ENCODE data around the gene ZBED1.
"Not testable (repeated sequence)": the region's sequence is repeated elsewhere in the genome, so short reads cannot be mapped to it uniquely, and the experiment has no call there.

ZBED1 gene

DNA sequence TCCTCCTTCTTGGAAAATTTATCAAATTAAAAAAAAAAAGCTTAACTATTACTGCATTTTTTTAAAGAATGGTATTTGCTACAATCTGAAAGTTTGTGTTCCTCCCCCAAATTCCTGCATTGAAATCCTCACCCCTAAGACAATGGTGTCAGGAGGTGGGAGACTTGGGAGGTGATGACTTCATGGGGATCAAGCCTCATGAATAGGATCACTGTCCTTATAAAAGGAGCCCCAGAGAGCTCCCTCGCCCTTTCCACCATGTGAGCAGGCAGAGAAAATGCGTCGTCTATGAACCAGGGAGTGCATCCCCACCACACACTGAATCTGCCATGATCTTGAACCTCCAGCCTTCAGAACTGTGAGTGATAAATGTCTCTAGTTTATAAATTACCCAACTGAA is 38.0 kb downstream of the ZBED1 start:
- Histone ChIP-seq H3K27ac (ENCODE audit: low read depth, low read length) (no peak overlapping the region), H3K4me3 (ENCODE audit: low read length) (no peak overlapping the region), H3K9ac (ENCODE audit: low read length) (no peak overlapping the region), H3K4me1 (ENCODE audit: control insufficient read depth, insufficient read depth, low read length) (no peaks in the 10 kb centered on the region), H3K27me3 (ENCODE audit: control insufficient read depth, insufficient read depth, low read length) (no peaks in the 10 kb centered on the region), H3K36me3 (ENCODE audit: control insufficient read depth, insufficient read depth, low read length) (no peaks in the 10 kb centered on the region)

- no peaks in the 10 kb centered on the region for H3K27me3 ChIP-seq (ENCODE audit: control insufficient read depth, insufficient read depth, low read length)
- H3K4me3 ChIP-seq (ENCODE audit: low read length), result no peak overlapping the region
- no peak overlapping the region for H3K9ac ChIP-seq (ENCODE audit: low read length)
- no peaks in the 10 kb centered on the region for H3K36me3 ChIP-seq (ENCODE audit: control insufficient read depth, insufficient read depth, low read length)
- H3K27ac ChIP-seq (ENCODE audit: low read depth, low read length), result no peak overlapping the region
- H3K4me1 ChIP-seq (ENCODE audit: control insufficient read depth, insufficient read depth, low read length), result no peaks in the 10 kb centered on the region
Observed at GRCh38 chrX:2462074-2462473, 38.7 kb downstream of the ZBED1 start.

- Histone ChIP-seq H3K4me1 (ENCODE audit: control insufficient read depth, insufficient read depth, low read length) (no peaks in the 10 kb centered on the region), H3K36me3 (ENCODE audit: control insufficient read depth, insufficient read depth, low read length) (no peaks in the 10 kb centered on the region), H3K9ac (ENCODE audit: low read length) (no peak overlapping the region), H3K27ac (ENCODE audit: low read depth, low read length) (no peak overlapping the region), H3K4me3 (ENCODE audit: low read length) (no peak overlapping the region), H3K27me3 (ENCODE audit: control insufficient read depth, insufficient read depth, low read length) (no peaks in the 10 kb centered on the region)
Observed at GRCh38 chrX:2461711-2462016, 39.1 kb downstream of the ZBED1 start.

- not testable (repeated sequence) for H3K27ac ChIP-seq (ENCODE audit: low read depth, low read length); H3K4me1 ChIP-seq (ENCODE audit: control insufficient read depth, insufficient read depth, low read length); H3K9ac ChIP-seq (ENCODE audit: low read length); H3K4me3 ChIP-seq (ENCODE audit: low read length); H3K27me3 ChIP-seq (ENCODE audit: control insufficient read depth, insufficient read depth, low read length); H3K36me3 ChIP-seq (ENCODE audit: control insufficient read depth, insufficient read depth, low read length)
Observed at GRCh38 chrX:2460821-2461710, 39.7 kb downstream of the ZBED1 start.

- H3K9ac ChIP-seq (ENCODE audit: low read length); H3K27ac ChIP-seq (ENCODE audit: low read depth, low read length); H3K27me3 ChIP-seq (ENCODE audit: control insufficient read depth, insufficient read depth, low read length); H3K4me3 ChIP-seq (ENCODE audit: low read length); H3K36me3 ChIP-seq (ENCODE audit: control insufficient read depth, insufficient read depth, low read length); H3K4me1 ChIP-seq (ENCODE audit: control insufficient read depth, insufficient read depth, low read length): not testable (repeated sequence)
Observed at GRCh38 chrX:2460048-2460447, 40.7 kb downstream of the ZBED1 start.

- H3K4me1 ChIP-seq (ENCODE audit: control insufficient read depth, insufficient read depth, low read length), result no peaks in the 10 kb centered on the region
- H3K9ac ChIP-seq (ENCODE audit: low read length), result no peak overlapping the region
Observed at GRCh38 chrX:2458309-2458708, 42.5 kb downstream of the ZBED1 start.

DNA sequence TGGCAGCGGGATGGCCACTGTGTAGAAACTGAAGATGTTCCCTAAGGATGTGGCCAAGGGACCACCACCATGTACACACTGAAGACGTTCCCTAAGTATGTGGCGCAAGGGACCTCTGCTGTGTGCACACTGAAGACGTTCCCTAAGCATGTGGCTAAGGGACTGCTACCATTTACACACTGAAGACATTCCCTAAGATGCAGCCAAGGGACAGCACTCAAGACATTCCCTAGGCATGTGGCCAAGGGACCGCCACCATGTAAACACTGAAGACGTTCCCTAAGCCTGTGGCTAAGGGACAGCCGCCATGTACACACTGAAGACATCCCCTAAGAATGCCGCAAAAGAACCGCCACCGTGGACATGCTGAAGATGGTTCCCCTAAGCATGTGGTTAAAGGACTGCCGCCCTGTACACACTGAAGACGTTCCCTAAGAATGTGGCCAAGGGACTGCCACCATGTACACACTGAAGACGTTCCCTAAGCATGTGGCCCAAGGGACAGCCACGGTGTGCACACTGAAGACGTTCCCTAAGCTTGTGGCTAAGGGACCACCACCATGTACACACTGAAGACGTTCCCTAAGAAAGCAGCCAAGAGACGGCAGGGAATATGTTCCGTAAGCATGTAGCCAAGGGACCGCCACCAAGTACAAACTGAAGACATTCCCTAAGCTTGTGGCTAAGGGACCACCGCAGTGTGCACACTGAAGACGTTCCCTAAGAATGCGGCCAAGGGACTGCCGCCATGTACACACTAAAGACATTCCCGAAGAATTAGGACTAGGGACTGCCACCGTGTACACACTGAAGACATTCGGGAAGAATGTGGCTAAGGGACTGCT is 43.3 kb downstream of the ZBED1 start:
- Histone ChIP-seq H3K36me3 (ENCODE audit: control insufficient read depth, insufficient read depth, low read length) (no peaks in the 10 kb centered on the region), H3K4me3 (ENCODE audit: low read length) (no peak overlapping the region), H3K27ac (ENCODE audit: low read depth, low read length) (no peak overlapping the region), H3K4me1 (ENCODE audit: control insufficient read depth, insufficient read depth, low read length) (no peaks in the 10 kb centered on the region), H3K27me3 (ENCODE audit: control insufficient read depth, insufficient read depth, low read length) (no peaks in the 10 kb centered on the region), H3K9ac (ENCODE audit: low read length) (no peak overlapping the region)

More at GRCh38 chrX:2458309-2458708, 42.5 kb downstream of the ZBED1 start:
- no peak overlapping the region for H3K4me3 ChIP-seq (ENCODE audit: low read length)
- H3K36me3 ChIP-seq (ENCODE audit: control insufficient read depth, insufficient read depth, low read length), result no peaks in the 10 kb centered on the region
- H3K27me3 ChIP-seq (ENCODE audit: control insufficient read depth, insufficient read depth, low read length), result no peaks in the 10 kb centered on the region
- no peak overlapping the region for H3K27ac ChIP-seq (ENCODE audit: low read depth, low read length)

DNA sequence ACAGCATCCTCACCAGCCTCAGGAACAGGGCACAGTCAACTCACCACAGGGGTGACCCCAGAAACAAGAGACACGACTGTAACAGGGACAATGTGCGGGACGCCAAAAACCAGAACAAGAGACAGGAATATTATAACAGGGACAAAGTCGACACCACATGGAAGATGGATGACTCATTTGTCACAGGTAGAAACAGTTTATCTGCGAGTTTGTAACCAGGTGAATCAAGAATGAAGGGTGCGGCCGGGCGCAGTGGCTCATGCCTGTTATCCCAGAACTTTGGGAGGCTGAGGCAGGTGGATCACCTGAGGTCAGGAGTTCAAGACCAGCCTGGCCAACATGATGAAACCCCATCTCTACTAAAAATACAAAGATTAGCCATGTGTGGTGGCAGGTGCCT is 44.7 kb downstream of the ZBED1 start:
- H3K9ac ChIP-seq (ENCODE audit: low read length); H3K27me3 ChIP-seq (ENCODE audit: control insufficient read depth, insufficient read depth, low read length); H3K4me1 ChIP-seq (ENCODE audit: control insufficient read depth, insufficient read depth, low read length); H3K4me3 ChIP-seq (ENCODE audit: low read length); H3K27ac ChIP-seq (ENCODE audit: low read depth, low read length); H3K36me3 ChIP-seq (ENCODE audit: control insufficient read depth, insufficient read depth, low read length): not testable (repeated sequence)

DNA sequence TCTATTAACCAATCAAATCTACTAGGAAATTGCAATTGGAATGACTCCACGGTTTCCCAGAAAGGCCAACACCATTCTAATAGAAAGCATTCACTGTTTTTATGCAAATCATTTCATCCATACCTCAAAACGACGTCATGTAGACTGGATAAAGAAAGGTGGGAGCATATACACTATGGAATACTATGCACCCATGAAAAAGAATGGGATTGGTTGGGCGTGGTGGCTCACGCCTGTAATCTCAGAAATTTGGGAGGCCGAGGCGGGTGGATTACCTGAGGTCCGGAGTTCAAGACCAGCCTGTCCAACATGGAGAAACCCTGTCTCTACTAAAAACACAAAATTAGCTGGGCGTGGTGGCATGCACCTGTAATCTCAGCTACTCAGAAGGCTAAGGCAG is 46.2 kb downstream of the ZBED1 start:
- not testable (repeated sequence) for H3K9ac ChIP-seq (ENCODE audit: low read length); H3K27me3 ChIP-seq (ENCODE audit: control insufficient read depth, insufficient read depth, low read length); H3K36me3 ChIP-seq (ENCODE audit: control insufficient read depth, insufficient read depth, low read length); H3K27ac ChIP-seq (ENCODE audit: low read depth, low read length); H3K4me3 ChIP-seq (ENCODE audit: low read length); H3K4me1 ChIP-seq (ENCODE audit: control insufficient read depth, insufficient read depth, low read length)

GRCh38 chrX:2452799-2453198 is 48.0 kb downstream of the ZBED1 start:
- no peaks in the 10 kb centered on the region for H3K27me3 ChIP-seq (ENCODE audit: control insufficient read depth, insufficient read depth, low read length)
- H3K27ac ChIP-seq (ENCODE audit: low read depth, low read length), result no peak overlapping the region
- no peaks in the 10 kb centered on the region for H3K36me3 ChIP-seq (ENCODE audit: control insufficient read depth, insufficient read depth, low read length)
- no peaks in the 10 kb centered on the region for H3K4me1 ChIP-seq (ENCODE audit: control insufficient read depth, insufficient read depth, low read length)
- no peak overlapping the region for H3K4me3 ChIP-seq (ENCODE audit: low read length)
- H3K9ac ChIP-seq (ENCODE audit: low read length), result no peak overlapping the region

- Histone ChIP-seq H3K36me3 (ENCODE audit: control insufficient read depth, insufficient read depth, low read length) (no peaks in the 10 kb centered on the region), H3K4me3 (ENCODE audit: low read length) (no peak overlapping the region), H3K4me1 (ENCODE audit: control insufficient read depth, insufficient read depth, low read length) (no peaks in the 10 kb centered on the region), H3K27ac (ENCODE audit: low read depth, low read length) (no peak overlapping the region), H3K9ac (ENCODE audit: low read length) (no peak overlapping the region), H3K27me3 (ENCODE audit: control insufficient read depth, insufficient read depth, low read length) (no peaks in the 10 kb centered on the region)
Observed at GRCh38 chrX:2452317-2452784, 48.4 kb downstream of the ZBED1 start.

- Histone ChIP-seq H3K27ac (ENCODE audit: low read depth, low read length) (no peak overlapping the region), H3K36me3 (ENCODE audit: control insufficient read depth, insufficient read depth, low read length) (peaks cover 4% of the 10 kb centered on the region), H3K27me3 (ENCODE audit: control insufficient read depth, insufficient read depth, low read length) (no peaks in the 10 kb centered on the region), H3K4me3 (ENCODE audit: low read length) (no peak overlapping the region), H3K9ac (ENCODE audit: low read length) (no peak overlapping the region), H3K4me1 (ENCODE audit: control insufficient read depth, insufficient read depth, low read length) (no peaks in the 10 kb centered on the region)
Observed at GRCh38 chrX:2451501-2452316, 49.1 kb downstream of the ZBED1 start.
